CD4-positive, alpha-beta T cell treated with Interleukin-4 for 4 hours (primary cell): ENCODE results near the gene ZCCHC7.

Experiments
- DNase-seq: peaks from one replicate; pipeline ENCODE4 v3.0.0-alpha.2; 2020

Gene ZCCHC7

DNA sequence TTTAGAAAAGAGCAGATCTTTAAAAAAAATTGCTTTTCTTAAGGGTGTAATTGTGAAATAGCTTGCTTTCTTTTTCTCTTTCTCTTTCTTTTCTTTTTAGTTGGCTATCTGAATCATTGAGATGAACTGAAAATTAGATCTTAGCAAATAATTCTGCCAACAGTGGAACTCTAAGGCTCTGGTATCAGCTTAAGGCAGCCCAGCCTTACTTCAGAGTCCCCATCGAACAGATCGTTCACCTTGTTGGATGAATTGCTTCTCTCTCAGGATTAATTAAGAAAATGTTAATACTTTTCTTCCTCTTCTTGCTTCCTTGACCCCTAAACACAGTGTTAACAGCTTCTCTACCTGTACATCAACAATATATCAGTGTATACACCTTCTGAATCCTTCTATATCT, 92.1 kb downstream of the ZCCHC7 start:
- DNase-seq = no peak

- DNase-seq = no peak
Observed at GRCh38 chr9:37215381-37215780, 95.0 kb downstream of the ZCCHC7 start.

GRCh38 chr9:37215830-37216229, 95.5 kb downstream of the ZCCHC7 start:
- DNase-seq = no peak

DNA sequence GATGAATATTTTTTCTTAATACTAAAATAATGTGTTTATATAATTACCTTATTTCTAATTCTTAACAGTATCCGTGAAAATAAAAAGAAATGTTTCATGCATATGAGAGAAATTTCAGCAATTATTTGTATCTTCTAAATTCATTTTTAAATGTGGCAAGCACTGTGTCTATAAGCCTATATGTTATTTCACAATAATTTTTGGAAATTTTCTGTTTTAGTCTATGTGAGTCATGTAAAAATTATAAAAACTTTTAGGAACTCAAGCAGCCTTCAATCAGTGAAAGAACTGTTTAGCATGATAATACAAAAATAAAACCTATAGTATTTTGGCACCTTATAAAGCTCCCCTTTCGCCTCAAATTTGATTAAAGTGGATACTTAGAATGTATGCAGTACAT, 96.8 kb downstream of the ZCCHC7 start:
- DNase-seq = no peak

DNA sequence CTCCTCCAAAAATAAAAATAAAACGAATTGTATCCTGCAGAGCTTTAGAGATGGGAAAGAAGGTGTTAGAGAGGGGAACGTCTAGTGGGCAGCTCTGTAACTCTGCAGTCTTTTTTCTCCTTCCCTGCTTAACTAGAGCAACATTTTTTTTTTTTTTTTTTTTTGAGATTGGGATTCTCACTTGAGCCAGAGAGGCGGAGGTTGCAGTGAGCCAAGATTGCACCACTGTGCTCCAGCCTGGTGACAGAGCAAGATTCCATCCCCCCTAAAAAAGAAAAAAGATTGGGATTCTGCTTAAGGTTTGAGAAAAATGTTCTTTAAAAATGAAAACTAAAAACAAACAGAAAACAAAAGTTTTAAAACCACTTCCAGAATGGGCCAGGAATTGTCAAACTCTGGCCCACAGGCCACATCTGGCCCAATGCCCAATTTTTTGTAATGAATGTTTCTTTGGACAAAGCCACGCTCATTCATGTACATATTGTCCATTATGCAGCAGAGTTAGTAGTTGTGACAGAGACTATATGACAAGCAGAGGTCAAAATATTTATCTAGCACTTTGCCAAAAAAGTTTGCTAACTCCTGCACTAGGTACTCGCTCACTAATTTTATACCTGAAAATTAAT, 98.5 kb downstream of the ZCCHC7 start:
- DNase-seq = no peak

DNA sequence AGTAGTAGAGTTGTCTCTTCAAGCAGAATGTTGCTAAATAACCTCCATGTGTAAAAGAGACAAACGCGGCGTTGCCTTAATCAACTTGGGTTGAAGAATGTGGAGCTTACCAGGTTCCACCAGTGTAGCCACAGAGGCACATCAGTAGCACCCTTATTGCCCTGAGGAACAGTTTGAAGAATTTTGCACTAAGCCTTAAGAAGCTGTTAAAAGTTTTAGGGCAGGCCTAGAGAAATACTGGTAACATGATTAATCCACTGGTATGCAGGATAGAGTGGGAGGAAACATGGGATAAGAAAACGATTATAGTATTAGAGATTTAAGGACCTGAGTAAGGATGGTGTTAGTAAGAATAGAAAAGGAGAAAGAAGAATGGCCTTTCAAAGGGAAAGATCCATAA, 100.6 kb downstream of the ZCCHC7 start:
- DNase-seq = no peak

GRCh38 chr9:37221489-37222106, 101.2 kb downstream of the ZCCHC7 start:
- no peak for DNase-seq

DNA sequence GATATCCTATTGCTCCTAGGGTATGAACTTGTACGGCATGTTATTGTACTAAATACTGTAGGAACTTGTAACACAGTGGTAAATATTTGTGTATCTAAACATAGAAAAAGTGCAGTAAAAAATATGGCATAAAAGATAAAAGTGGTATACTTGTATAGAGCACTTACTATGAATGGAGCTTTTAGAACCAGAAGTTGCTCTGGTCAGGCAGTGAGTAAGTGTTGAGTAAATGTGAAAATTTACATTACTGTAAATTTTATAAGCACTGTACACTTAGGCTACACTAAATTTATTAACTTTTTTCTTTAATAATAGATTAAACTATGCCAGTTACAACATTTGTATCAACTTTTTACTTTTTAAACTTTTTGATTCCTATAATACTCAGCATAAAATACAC, 109.1 kb downstream of the ZCCHC7 start:
- no peak for DNase-seq

GRCh38 chr9:37229882-37230482, 109.6 kb downstream of the ZCCHC7 start:
- DNase-seq = no peak

GRCh38 chr9:37236822-37237221, 116.4 kb downstream of the ZCCHC7 start:
- DNase-seq = no peak

GRCh38 chr9:37238122-37238521, 117.7 kb downstream of the ZCCHC7 start:
- DNase-seq = no peak

DNA sequence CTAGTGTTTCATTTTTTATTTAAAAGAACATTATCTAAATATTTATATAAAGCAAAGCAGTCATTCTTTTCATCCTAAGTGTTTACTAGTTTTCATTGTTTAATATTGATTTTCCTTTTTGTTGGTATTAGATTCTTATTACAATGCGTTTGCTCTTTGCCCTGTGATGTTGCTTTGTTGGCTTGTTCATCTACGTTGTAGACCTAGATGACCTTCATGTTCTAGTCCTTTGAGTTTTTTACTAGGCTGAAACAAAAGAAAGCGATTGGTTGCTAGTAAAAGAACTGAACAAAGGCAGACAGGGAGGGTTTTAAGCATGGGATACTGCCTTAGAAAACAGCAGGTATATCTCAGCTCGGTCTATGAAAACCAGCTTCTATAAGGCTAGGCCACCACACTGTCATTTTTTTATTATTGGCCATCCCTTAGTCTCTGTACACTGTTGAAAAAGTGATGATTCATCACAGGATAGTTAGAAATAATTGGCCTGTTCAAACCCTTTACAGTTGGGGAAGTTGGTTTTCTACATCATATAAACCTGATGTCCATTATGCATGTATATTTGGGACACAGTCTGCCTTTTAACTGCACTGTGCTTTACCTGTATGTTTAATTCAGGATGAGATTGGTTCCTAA, 119.0 kb downstream of the ZCCHC7 start:
- DNase-seq = no peak

DNA sequence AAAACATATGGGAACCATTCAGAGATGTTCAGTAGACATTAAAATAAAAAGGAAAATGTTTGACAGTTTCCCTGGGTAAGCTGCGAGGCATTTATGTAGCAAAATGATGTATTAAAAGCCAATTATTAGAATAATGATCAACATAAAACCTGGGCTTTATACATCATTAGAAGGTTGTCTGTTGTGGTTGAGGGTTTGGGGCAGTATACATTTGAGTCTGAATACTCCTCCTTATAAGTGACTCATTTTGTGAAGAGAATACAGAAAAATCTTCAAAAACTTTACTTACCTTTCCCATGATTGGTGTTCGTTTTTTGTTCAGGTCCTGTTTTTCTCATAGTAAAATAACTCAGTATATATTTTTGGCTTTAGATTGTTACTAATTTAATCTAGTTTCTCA, 119.5 kb downstream of the ZCCHC7 start:
- no peak for DNase-seq

DNA sequence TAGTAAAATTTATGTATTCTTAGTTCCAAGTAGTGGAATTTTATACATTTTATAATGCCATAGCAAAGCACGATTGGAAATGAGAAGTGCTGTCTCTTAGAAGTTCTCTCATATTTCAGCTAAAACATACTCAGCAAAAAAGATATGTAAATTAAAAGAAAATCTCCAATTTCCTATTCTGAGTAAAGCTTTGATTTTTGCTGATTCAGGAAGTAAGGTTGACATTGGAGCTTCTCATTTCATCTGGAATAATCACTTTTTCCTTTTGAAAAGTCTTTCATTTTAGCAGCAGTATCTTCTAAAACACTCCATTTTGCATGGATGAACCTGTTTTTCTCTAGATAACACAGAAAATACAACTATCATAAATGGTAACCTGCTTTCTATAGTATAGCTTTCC, 121.0 kb downstream of the ZCCHC7 start:
- DNase-seq = no peak

DNA sequence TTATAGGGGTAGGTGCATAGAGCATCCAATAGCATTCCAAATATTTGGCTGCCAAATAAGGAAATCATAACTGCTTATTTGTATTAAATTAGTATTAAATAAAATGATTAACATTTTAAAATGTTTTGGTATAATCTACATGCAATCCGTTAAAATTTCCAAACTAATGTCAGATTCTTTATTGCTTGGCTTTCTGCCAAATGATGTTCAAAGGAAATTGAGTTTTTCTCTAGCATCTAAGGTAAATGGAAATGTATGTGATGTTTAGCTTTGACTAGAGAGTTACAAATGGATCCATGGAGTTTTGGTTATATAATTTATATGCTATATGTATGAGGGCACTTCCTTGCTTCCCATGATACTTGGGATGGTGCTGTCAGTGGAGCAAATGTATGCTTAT, 121.7 kb downstream of the ZCCHC7 start:
- DNase-seq = no peak

GRCh38 chr9:37243588-37244345, 123.4 kb downstream of the ZCCHC7 start:
- no peak for DNase-seq

DNA sequence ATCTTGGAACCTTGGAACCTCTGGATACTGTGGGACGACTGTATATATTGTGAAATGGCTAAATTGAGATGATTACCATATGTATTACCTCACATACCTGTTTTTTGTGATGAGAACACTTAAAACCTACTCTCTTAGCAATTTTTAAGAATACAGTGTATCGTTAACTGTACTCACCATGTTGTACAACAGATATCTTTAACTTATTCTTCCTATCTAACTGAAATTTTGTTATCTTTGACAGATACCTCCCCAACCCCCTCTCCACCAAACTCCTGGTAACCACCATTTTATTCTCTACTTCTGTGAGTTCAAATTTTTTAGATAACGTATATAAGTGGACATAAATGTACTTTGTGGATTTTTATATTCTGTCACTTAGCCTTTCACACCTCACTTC, 126.5 kb downstream of the ZCCHC7 start:
- DNase-seq = no peak

DNA sequence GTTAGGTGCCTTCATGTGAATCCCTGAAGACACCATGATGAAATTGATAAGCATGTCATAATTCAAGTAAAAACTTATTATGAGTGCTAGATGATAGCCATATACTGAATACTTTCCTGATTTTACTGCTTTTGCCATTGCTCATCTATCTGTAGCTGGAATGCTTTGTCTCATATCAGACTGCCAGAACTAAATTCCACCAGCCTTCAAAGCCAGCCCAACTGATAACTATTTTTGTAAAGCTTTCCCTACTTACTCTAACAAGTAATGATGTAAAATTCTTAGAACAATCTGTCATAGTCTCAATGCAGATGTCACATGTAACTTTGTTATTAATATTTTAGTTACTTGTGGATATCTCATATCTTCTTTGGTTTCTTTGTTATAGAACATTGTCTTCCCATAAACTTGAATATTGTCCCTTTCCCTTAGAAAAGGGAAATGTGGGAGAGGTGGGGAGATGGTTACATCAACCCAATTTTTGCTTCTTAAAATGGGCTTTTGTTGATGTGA, 128.3 kb downstream of the ZCCHC7 start:
- DNase-seq = no peak

GRCh38 chr9:37251452-37251851, 131.1 kb downstream of the ZCCHC7 start:
- no peak for DNase-seq

GRCh38 chr9:37253377-37253937, 133.1 kb downstream of the ZCCHC7 start:
- DNase-seq = no peak

DNA sequence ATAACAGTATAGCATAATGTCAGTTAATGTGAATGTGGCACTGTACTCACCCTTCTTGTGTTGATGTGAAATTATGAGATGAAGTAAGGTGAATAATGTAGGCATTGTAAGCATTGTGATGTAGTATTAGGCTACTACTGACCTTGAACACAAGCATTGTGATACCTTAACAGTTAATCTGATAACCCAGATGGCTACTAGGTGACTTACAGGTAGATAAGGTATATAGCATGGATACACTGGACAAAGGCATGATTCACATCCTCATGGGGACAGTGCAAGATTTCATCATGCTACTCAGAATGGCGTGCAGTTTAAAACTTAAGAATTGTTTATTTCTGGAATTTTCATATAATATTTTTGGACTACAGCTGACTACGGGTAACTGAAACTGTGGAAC, 134.8 kb downstream of the ZCCHC7 start:
- no peak for DNase-seq

- DNase-seq = no peak
Observed at GRCh38 chr9:37255944-37256862, 135.8 kb downstream of the ZCCHC7 start.
